DMS153 treated with DMSO at 0.1 percent for 48 hours (cell line): Measurements from ENCODE around the gene GPR87.
A peak's percentile ranks its signal among the peaks of the same experiment; 100 is the strongest.

Experiments used
- DNase-seq: peaks from one replicate; lab custom pipeline; 2025; ENCODE audit not compliant: unreplicated experiment; lab: John Stamatoyannopoulos, UW

GPR87 gene

GRCh38 chr3:151283907-151284461 is 32.6 kb downstream of the GPR87 start:
- DNase-seq = no peak

GRCh38 chr3:151283387-151283786 is 33.2 kb downstream of the GPR87 start:
- DNase-seq = no peak

GRCh38 chr3:151282921-151283320 is 33.7 kb downstream of the GPR87 start:
- DNase-seq = peak; percentile 39

GRCh38 chr3:151281671-151282324 is 34.8 kb downstream of the GPR87 start:
- DNase-seq = no peak

GRCh38 chr3:151278230-151278629 is 38.4 kb downstream of the GPR87 start, which contains the start of gene P2RY14:
TSS of gene P2RY14 (minus strand) at chr3:151278542. CDS start at chr3:151214316, 64,226 bp downstream.
- DNase-seq = no peak

- no peak for DNase-seq
These were observed 40.0 kb downstream of the GPR87 start for GRCh38 chr3:151276687-151277042.

GRCh38 chr3:151276038-151276686 is 40.5 kb downstream of the GPR87 start:
- no peak for DNase-seq

GRCh38 chr3:151275091-151275490 is 41.5 kb downstream of the GPR87 start:
- no peak for DNase-seq

GRCh38 chr3:151269631-151270030 is 47.0 kb downstream of the GPR87 start:
- no peak for DNase-seq

GRCh38 chr3:151268267-151269235 is 48.1 kb downstream of the GPR87 start:
- no peak for DNase-seq

GRCh38 chr3:151267066-151267465 is 49.6 kb downstream of the GPR87 start:
- no peak for DNase-seq

- DNase-seq = no peak
These were observed 50.8 kb downstream of the GPR87 start for GRCh38 chr3:151265866-151266265.

GRCh38 chr3:151265166-151265565 is 51.5 kb downstream of the GPR87 start:
- no peak for DNase-seq

- DNase-seq = no peak
These were observed 52.0 kb downstream of the GPR87 start for GRCh38 chr3:151264605-151265004.

GRCh38 chr3:151262871-151263525 is 53.6 kb downstream of the GPR87 start:
- no peak for DNase-seq

GRCh38 chr3:151259664-151260063 is 57.0 kb downstream of the GPR87 start:
- DNase-seq = no peak

GRCh38 chr3:151256749-151257148 is 59.9 kb downstream of the GPR87 start:
- no peak for DNase-seq

GRCh38 chr3:151248772-151249337 is 67.8 kb downstream of the GPR87 start:
- DNase-seq = no peak
